Ishikawa (cell line): ENCODE measurements around the gene COX8C.

ENCODE experiments used
- CEBPB ChIP-seq: IDR thresholded peaks from 2 replicates; pipeline ENCODE4 v1.6.1; 2012
- CREB1 ChIP-seq: IDR thresholded peaks from 2 replicates; pipeline ENCODE4 v1.6.1; 2012; ENCODE audit warnings: low read depth
- EGR1 ChIP-seq: IDR thresholded peaks from 2 replicates; pipeline ENCODE4 v1.6.1; 2012
- EP300 ChIP-seq: IDR thresholded peaks from 2 replicates; pipeline ENCODE4 v1.6.1; 2012; ENCODE audit warnings: borderline replicate concordance
- FOXM1 ChIP-seq: IDR thresholded peaks from 2 replicates; pipeline ENCODE4 v1.6.1; 2012; ENCODE audit warnings: low read depth, borderline replicate concordance
- MAX ChIP-seq: IDR thresholded peaks from 2 replicates; pipeline ENCODE4 v1.6.1; 2012
- NFIC ChIP-seq: IDR thresholded peaks from 2 replicates; pipeline ENCODE4 v1.6.1; 2012
- RAD21 ChIP-seq: IDR thresholded peaks from 2 replicates; pipeline ENCODE4 v1.6.1; 2012; ENCODE audit warnings: low read depth
- REST ChIP-seq: IDR thresholded peaks from 2 replicates; pipeline ENCODE4 v1.6.1; 2012; ENCODE audit warnings: low read depth, mild to moderate bottlenecking
- TAF1 ChIP-seq: IDR thresholded peaks from 2 replicates; pipeline ENCODE4 v1.6.1; 2012; ENCODE audit warnings: low read depth, mild to moderate bottlenecking
- TCF12 ChIP-seq: IDR thresholded peaks from 2 replicates; pipeline ENCODE4 v1.6.1; 2012; ENCODE audit warnings: low read depth
- TEAD4 ChIP-seq: IDR thresholded peaks from 2 replicates; pipeline ENCODE4 v1.6.1; 2012
- USF1 ChIP-seq: IDR thresholded peaks from 2 replicates; pipeline ENCODE4 v1.6.1; 2012
- YY1 ChIP-seq: IDR thresholded peaks from 2 replicates; pipeline ENCODE4 v1.6.1; 2012; ENCODE audit warnings: low read depth
- ZBTB7A ChIP-seq: IDR thresholded peaks from 2 replicates; pipeline ENCODE4 v1.6.1; 2012; ENCODE audit warnings: low read depth

COX8C gene

GRCh38 chr14:93346926-93347721 lies at the start of gene COX8C:
COX8C (plus strand) TSS chr14:93347182; CDS start chr14:93347269, 87 bp downstream.
- TF ChIP-seq CREB1, result no peak
- TF ChIP-seq TAF1, result no peak
- no peak for TF ChIP-seq RAD21

- TF ChIP-seq TAF1 (no peak), CEBPB (no peak), TEAD4 (no peak), NFIC (no peak), FOXM1 (no peak)
These were observed 47.6 kb upstream of the COX8C start for GRCh38 chr14:93299416-93299815.

GRCh38 chr14:93299866-93300265 lies 47.1 kb upstream of the COX8C start:
- no peak for TF ChIP-seq TCF12
- TF ChIP-seq FOXM1, result no peak

GRCh38 chr14:93301821-93302447 lies 45.0 kb upstream of the COX8C start:
- TF ChIP-seq ZBTB7A (no peak), EP300 (no peak), USF1 (no peak), EGR1 (no peak), TEAD4 (peak; percentile 61), NFIC (no peak), TCF12 (no peak), RAD21 (no peak), YY1 (no peak), CEBPB (no peak), CREB1 (no peak), FOXM1 (no peak), REST (no peak), TAF1 (no peak), MAX (peak; percentile 54; the same call in 1 of the 2 replicates)

- TF ChIP-seq EP300 (no peak), ZBTB7A (no peak), TCF12 (no peak), CREB1 (no peak), FOXM1 (no peak), CEBPB (no peak), YY1 (no peak), RAD21 (no peak), EGR1 (no peak)
These were observed 44.0 kb upstream of the COX8C start for GRCh38 chr14:93302688-93303581.

GRCh38 chr14:93303659-93304058 lies 43.3 kb upstream of the COX8C start:
- TF ChIP-seq ZBTB7A, result no peak
- TF ChIP-seq EGR1, result no peak
- no peak for TF ChIP-seq CREB1
- no peak for TF ChIP-seq CEBPB
- no peak for TF ChIP-seq USF1
- TF ChIP-seq EP300, result no peak

- TF ChIP-seq FOXM1 (no peak), CEBPB (no peak), EGR1 (no peak), TCF12 (no peak), EP300 (no peak), NFIC (no peak), TEAD4 (no peak), MAX (no peak)
These were observed 42.2 kb upstream of the COX8C start for GRCh38 chr14:93304771-93305170.
